ENCODE measurements around the gene CERS5.

The CERS5 gene

DNA sequence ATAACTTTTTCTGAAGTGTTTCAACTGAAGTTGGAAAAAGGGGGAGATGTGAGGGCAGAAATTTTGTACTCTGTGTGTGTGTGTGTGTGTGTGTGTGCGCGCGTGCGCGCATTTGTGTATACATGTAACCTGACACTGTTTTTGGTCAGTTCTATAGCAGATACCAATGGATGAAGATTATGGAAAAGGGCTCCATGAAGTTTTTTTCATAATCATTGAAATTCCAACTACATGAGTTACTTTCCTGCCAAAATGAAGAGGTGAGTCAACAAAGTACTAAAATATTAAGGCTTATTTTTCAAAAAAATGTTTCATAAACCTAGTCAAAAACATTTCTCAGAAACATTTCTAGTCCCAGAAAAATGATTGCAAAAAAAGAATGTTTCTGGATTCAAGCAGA, 25.7 kb upstream of the CERS5 start:
- no peaks in the 10 kb centered on the region for H3F3A ChIP-seq (ENCODE audit: insufficient read depth, low read length)
- no peak overlapping the region for H3K9ac ChIP-seq (ENCODE audit: low read length)
- no peak overlapping the region for H3K4me2 ChIP-seq (ENCODE audit: low read length)
- H3K9me2 ChIP-seq (ENCODE audit: low read depth, low read length), result no peaks in the 10 kb centered on the region
- H3K4me3 ChIP-seq (ENCODE audit: low read depth, low read length, poor library complexity, severe bottlenecking), result no peak overlapping the region
- no peaks in the 10 kb centered on the region for H3K27me3 ChIP-seq (ENCODE audit: insufficient read depth, low read length)
- no peaks in the 10 kb centered on the region for H4K20me1 ChIP-seq (ENCODE audit: insufficient read depth, low read length)
- TF ChIP-seq, protein P1, sequence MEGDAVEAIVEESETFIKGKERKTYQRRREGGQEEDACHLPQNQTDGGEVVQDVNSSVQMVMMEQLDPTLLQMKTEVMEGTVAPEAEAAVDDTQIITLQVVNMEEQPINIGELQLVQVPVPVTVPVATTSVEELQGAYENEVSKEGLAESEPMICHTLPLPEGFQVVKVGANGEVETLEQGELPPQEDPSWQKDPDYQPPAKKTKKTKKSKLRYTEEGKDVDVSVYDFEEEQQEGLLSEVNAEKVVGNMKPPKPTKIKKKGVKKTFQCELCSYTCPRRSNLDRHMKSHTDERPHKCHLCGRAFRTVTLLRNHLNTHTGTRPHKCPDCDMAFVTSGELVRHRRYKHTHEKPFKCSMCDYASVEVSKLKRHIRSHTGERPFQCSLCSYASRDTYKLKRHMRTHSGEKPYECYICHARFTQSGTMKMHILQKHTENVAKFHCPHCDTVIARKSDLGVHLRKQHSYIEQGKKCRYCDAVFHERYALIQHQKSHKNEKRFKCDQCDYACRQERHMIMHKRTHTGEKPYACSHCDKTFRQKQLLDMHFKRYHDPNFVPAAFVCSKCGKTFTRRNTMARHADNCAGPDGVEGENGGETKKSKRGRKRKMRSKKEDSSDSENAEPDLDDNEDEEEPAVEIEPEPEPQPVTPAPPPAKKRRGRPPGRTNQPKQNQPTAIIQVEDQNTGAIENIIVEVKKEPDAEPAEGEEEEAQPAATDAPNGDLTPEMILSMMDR (IDR thresholded peaks at IDR 0.05; ENCODE audit: low read length), result no peak
- no peak for TF ChIP-seq EZH2 (IDR thresholded peaks at IDR 0.05; ENCODE audit: borderline replicate concordance, low read length)
- H3K79me2 ChIP-seq (ENCODE audit: insufficient read depth, low read length), result no peaks in the 10 kb centered on the region
- no peak overlapping the region for H2AFZ ChIP-seq (ENCODE audit: low read length)
- no peak overlapping the region for H3K27ac ChIP-seq (ENCODE audit: low read depth, low read length, poor library complexity, severe bottlenecking)
- no peaks in the 10 kb centered on the region for H3K36me3 ChIP-seq (ENCODE audit: insufficient read depth, low read length)
- no peaks in the 10 kb centered on the region for H3K4me1 ChIP-seq (ENCODE audit: insufficient read depth, low read length, severe bottlenecking)
- no peaks in the 10 kb centered on the region for H3K9me3 ChIP-seq (ENCODE audit: low read length)

DNA sequence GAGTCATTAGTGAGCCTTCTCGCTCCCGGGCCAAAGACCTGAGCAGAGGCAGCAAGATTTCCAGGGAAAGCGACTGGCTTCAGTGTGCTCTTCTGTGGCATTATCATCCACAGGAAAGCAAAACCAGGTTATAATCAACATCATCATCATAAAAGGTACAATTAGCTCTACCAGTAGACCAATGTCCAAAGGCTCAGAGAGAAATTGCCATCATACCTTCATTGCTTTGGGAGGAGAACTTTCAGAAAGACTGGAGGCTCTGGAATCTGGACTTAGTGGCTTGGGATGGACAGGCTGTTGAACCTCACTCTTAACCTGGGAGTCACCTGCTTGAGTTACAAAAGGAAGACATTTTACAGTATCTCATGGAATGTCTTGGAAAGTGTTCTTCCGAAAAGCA, 25.1 kb upstream of the CERS5 start:
- no peak overlapping the region for H2AFZ ChIP-seq (ENCODE audit: low read length)
- H3K79me2 ChIP-seq (ENCODE audit: insufficient read depth, low read length), result no peaks in the 10 kb centered on the region
- no peaks in the 10 kb centered on the region for H3K36me3 ChIP-seq (ENCODE audit: insufficient read depth, low read length)
- H3K4me2 ChIP-seq (ENCODE audit: low read length), result no peak overlapping the region
- no peak overlapping the region for H3K4me3 ChIP-seq (ENCODE audit: low read depth, low read length, poor library complexity, severe bottlenecking)
- H3K4me1 ChIP-seq (ENCODE audit: insufficient read depth, low read length, severe bottlenecking), result no peaks in the 10 kb centered on the region
- H3K9ac ChIP-seq (ENCODE audit: low read length), result no peak overlapping the region
- no peaks in the 10 kb centered on the region for H3F3A ChIP-seq (ENCODE audit: insufficient read depth, low read length)
- H3K27me3 ChIP-seq (ENCODE audit: insufficient read depth, low read length), result no peaks in the 10 kb centered on the region
- no peak for TF ChIP-seq EZH2 (IDR thresholded peaks at IDR 0.05; ENCODE audit: borderline replicate concordance, low read length)
- TF ChIP-seq, protein P1 (IDR thresholded peaks at IDR 0.05; ENCODE audit: low read length), result no peak
- H3K9me2 ChIP-seq (ENCODE audit: low read depth, low read length), result no peaks in the 10 kb centered on the region
- H3K9me3 ChIP-seq (ENCODE audit: low read length), result no peaks in the 10 kb centered on the region
- H4K20me1 ChIP-seq (ENCODE audit: insufficient read depth, low read length), result no peaks in the 10 kb centered on the region
- H3K27ac ChIP-seq (ENCODE audit: low read depth, low read length, poor library complexity, severe bottlenecking), result no peak overlapping the region

DNA sequence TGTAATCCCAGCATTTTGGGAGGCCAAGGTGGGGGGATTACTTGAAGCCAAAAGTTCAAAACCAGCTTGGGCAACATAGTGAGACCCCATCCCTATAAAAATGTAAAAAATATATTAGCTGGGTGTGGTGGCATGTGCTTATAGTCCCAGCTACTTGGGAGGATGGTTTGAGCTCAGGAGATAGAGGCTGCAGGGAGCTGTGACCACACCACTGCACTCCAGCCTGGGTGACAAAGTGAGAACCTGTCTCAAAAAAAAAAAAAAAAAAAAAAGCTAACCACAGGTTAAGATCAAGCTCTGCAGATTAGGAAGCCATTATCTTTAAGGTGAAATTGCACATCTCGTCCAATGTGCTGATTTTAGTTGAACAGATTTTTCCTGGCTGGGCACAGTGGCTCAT, 23.7 kb upstream of the CERS5 start:
- TF ChIP-seq, protein P1 (IDR thresholded peaks at IDR 0.05; ENCODE audit: low read length), result no peak
- no peak for TF ChIP-seq EZH2 (IDR thresholded peaks at IDR 0.05; ENCODE audit: borderline replicate concordance, low read length)
- Histone ChIP-seq H3K9me2 (ENCODE audit: low read depth, low read length) (no peaks in the 10 kb centered on the region), H3K4me3 (ENCODE audit: low read depth, low read length, poor library complexity, severe bottlenecking) (no peak overlapping the region), H3K36me3 (ENCODE audit: insufficient read depth, low read length) (no peaks in the 10 kb centered on the region), H3K9me3 (ENCODE audit: low read length) (no peaks in the 10 kb centered on the region), H3K4me2 (ENCODE audit: low read length) (no peak overlapping the region), H2AFZ (ENCODE audit: low read length) (no peak overlapping the region), H3K9ac (ENCODE audit: low read length) (no peak overlapping the region), H3K4me1 (ENCODE audit: insufficient read depth, low read length, severe bottlenecking) (no peaks in the 10 kb centered on the region), H3K27ac (ENCODE audit: low read depth, low read length, poor library complexity, severe bottlenecking) (no peak overlapping the region), H4K20me1 (ENCODE audit: insufficient read depth, low read length) (no peaks in the 10 kb centered on the region), H3K27me3 (ENCODE audit: insufficient read depth, low read length) (no peaks in the 10 kb centered on the region), H3F3A (ENCODE audit: insufficient read depth, low read length) (no peaks in the 10 kb centered on the region), H3K79me2 (ENCODE audit: insufficient read depth, low read length) (no peaks in the 10 kb centered on the region)

Measured in OCI-LY1 (cell line).